ENCODE data around the gene TSEN54.
"Not testable (repeated sequence)": the region's sequence is repeated elsewhere in the genome, so short reads cannot be mapped to it uniquely, and the experiment has no call there.

Gene TSEN54

DNA sequence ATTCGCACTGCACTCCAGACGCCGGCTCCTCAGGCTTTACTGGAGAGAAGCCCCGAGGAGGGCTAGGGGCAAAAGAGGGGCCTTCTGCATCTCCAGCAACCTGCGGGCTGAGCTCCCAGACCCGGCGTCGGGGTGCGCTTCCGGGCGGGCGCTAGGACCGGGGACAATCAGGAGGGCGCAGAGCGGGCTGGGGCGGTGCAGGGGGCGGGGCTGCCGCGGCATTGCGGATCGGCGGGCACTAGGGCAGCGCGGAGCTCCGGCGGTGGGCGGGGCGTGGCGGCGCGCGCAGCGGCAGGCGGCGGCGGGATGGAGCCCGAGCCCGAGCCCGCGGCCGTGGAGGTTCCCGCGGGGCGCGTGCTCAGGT lies at the start of gene TSEN54:
Gene TSEN54 (plus strand): TSS at position 274 of the 364 bp plus-strand sequence. CDS start 33 bp downstream, at position 307.
- peak; percentile 92 to 96 for DNase-seq
- no peak for TF ChIP-seq GATA1 (IDR thresholded peaks at IDR 0.05; ENCODE audit: low read depth, low read length)
- no peak for TF ChIP-seq POLR2A (IDR thresholded peaks at IDR 0.05; ENCODE audit: low read length)

DNA sequence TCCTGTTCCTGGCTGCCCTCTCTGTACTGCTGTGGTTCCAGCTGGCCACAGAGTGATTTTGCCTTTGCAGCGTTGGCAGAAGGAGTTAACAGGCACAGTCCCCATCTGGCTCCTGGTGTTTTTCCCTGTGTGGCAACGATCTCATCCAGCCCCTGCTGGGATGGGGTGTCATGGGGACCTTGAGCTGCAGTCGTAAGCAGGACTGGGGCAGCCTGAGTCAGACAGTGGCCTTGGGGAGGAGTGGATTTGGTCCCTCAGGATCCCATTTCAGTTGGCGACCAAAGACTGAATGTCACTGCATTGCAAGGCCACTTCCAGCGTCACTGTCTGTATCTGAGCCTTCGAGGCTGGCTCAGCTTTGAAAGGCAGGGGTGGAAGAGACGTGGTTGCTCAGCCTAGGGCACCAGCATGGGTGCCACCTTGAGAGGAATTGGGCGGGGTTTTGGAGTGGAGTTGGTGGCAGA lies 48.0 kb upstream of the TSEN54 start:
- DNase-seq: no peak
- TF ChIP-seq POLR2A (IDR thresholded peaks at IDR 0.05; ENCODE audit: low read length) (no peak), GATA1 (IDR thresholded peaks at IDR 0.05; ENCODE audit: low read depth, low read length) (no peak)

DNA sequence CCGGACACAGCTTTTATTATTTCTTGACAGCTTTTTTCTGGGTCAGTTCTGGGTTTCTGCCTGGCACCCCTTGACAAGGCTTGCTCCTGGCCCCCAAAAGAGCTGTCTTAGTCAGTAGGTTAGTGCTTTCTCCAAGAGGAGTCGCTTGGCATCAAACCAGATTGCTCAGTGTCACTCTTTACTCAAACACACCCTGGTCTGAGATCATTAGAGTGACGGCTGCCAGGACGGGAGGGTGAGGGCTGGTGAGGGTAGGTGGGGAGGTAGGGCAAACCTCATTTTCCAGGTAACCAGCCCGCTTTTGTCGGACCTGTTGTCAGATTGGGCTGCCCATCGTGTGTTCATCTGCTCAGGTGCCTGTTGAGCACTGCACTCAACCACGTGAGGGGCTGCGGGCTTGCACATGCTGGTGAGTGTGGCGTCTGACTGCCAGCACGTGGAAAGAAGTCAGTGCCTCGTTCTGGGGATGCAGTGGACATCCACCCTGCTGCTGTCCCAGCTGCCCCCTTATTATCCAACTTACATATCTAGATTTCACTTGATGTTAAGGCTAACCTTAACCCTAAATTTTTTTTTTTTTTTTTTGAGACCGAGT lies 47.5 kb upstream of the TSEN54 start:
- no peak for TF ChIP-seq POLR2A (IDR thresholded peaks at IDR 0.05; ENCODE audit: low read length)
- TF ChIP-seq GATA1 (IDR thresholded peaks at IDR 0.05; ENCODE audit: low read depth, low read length): no peak
- no peak for DNase-seq

DNA sequence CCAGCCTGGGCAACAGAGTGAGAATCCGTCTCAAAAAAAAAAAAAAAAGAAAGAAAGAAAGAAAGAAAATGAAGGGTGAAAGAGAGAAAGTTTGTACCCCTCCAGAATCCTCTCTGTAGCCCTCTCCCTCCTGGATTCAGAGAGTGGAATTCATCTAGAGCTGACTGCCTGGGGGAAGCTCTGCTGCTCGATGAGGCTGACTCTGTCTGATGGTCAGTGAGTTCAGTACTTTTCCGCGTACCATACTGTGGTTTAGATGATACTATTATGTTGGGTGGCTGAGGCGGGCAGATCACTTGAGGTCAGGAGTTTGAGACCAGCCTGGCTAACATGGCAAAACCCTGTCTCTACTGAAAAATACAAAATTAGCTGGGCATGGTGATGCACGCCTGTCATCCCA lies 45.1 kb upstream of the TSEN54 start:
- no peak for DNase-seq
- TF ChIP-seq GATA1 (IDR thresholded peaks at IDR 0.05; ENCODE audit: low read depth, low read length): no peak
- TF ChIP-seq POLR2A (IDR thresholded peaks at IDR 0.05; ENCODE audit: low read length): no peak

DNA sequence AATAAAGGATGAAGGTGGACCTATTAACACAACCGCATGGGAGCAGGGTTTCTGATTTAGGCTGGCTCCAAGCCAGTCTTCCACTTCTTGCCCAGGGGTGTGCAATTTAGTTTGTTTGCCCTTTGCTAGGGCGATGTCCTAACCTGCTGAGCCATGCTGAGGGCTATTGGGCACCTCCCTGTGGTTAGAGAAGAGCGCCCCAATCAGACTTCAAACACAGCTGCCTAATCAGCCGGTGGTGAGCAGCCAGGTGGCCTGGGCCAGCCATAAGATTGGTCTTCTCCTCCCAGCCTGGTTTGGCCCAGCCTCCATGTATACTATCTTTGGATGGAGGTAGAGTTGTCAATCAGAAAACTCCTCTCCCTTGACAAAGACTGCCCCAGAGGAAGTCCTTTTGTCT lies 44.2 kb upstream of the TSEN54 start:
- TF ChIP-seq POLR2A (IDR thresholded peaks at IDR 0.05; ENCODE audit: low read length): no peak
- TF ChIP-seq GATA1 (IDR thresholded peaks at IDR 0.05; ENCODE audit: low read depth, low read length): no peak

DNA sequence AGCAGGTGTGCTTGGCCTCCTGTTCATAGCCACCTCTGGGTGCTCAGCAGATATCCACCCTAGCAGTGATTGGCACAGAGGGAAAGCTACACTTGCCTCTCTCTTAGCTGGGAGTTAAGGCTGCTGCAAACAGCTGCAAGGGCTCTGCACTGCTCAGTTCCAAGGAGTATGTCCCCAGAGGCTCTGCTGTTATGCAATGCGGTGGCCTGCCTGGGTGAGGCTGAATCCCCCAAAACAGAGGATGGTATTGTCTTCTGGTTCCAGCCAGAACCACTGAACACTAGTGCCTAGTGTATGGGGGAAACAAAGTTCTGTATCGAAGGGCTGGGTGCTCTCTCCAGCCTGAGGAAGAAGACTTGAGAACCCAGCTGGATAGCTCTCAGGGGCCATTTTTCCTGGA lies 43.1 kb upstream of the TSEN54 start:
- TF ChIP-seq POLR2A (IDR thresholded peaks at IDR 0.05; ENCODE audit: low read length) (no peak), GATA1 (IDR thresholded peaks at IDR 0.05; ENCODE audit: low read depth, low read length) (no peak)
- no peak for DNase-seq

More for the DNA sequence above, 44.2 kb upstream of the TSEN54 start:
- DNase-seq: peak; percentile 33 to 59

DNA sequence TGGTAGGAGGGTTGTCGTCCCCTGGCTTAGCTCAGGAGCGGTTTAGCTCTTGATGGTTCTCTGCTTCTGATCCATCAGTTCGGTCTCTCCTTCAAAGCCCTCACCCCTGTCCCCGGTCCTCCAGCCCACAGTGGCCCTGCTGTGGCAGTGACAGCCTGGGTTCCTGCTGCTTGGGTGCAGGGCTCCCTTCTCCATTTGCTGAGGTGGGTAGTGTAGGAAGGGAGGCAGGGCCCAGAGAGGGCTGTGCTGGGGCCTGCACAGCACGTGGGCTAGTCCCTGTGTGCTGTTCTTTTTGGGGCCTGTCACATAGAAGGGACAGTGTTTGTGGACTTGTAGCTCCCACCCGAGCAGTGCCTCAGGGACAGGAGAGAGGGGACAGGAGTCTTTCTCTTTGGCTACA lies 41.6 kb upstream of the TSEN54 start:
- DNase-seq: no peak
- TF ChIP-seq POLR2A (IDR thresholded peaks at IDR 0.05; ENCODE audit: low read length) (no peak), GATA1 (IDR thresholded peaks at IDR 0.05; ENCODE audit: low read depth, low read length) (no peak)

DNA sequence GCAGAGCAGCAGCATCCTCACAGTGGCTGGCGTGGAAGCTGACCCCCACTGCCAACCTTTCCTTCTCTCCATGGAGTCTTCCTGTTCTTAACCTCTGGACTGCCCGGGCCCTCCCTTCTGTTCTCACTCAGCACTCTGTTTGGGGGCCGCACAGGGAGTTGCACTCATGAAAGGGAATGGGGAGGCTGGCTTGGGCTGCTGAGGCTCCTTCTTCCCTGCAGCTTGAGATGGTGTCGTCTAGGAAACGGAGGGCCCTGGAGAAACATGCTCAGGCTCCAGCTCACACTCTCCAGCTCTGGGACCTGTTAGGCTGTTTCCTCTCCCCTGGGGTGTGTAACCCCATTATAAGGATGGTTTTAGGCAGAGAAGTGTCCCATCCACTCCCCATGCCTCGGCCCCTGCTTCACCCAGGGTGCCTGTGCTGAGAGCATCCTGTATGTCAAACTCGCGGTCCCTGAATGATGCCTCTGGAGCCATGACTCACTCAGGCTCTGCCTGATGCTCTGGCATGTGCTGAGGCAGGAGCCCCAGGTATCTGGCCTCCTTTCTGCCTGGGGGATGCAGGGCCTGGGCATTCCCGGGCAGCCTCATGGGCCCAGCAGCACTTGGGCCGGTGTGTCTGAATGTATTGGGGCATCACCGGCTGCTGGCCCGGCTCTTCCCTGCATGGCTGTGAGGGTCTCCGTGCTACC lies 41.0 kb upstream of the TSEN54 start:
- TF ChIP-seq GATA1 (IDR thresholded peaks at IDR 0.05; ENCODE audit: low read depth, low read length) (no peak), POLR2A (IDR thresholded peaks at IDR 0.05; ENCODE audit: low read length) (no peak)
- DNase-seq: no peak

DNA sequence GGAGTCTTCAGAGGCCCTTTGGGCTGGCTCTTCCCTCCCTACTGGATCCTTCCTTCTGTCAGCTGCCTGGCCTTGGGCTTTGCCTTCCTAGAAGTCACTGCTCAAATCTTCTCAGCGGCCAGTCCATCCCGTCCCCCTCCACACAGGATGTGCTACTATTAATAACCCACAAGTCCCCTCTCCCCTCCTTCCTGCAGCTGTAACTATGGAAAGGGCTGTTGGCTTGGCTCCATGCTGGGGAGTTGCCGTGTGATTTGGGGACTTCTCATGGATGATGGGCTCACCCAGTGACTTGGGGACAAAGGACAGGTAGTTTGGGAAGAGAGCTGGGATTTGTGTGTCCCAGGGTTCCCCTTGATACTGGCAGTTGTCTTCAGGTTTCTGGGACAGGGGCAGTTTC lies 40.5 kb upstream of the TSEN54 start:
- DNase-seq: no peak
- TF ChIP-seq POLR2A (IDR thresholded peaks at IDR 0.05; ENCODE audit: low read length) (no peak), GATA1 (IDR thresholded peaks at IDR 0.05; ENCODE audit: low read depth, low read length) (no peak)

DNA sequence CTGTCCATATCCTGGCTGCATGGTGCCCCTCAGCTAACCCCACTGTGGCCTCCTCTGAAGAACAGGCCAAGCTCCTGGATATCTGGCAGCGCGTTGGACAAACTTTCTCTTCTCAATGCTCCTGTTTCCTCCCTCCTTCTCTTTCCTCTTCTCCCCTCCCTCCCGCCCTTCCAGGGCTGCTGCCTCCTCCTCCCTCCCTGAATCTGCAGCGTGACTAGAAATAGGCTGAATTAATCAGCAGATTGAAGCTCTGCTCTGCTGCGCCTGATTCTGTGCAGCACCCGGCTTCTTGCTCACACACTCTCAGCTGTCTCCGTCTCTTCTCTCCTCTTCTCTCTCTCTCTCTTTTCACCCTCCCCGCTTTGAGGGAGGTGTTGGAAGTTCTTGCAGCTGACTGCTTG lies 40.1 kb upstream of the TSEN54 start:
- TF ChIP-seq GATA1 (IDR thresholded peaks at IDR 0.05; ENCODE audit: low read depth, low read length) (no peak), POLR2A (IDR thresholded peaks at IDR 0.05; ENCODE audit: low read length) (no peak)
- no peak for DNase-seq

DNA sequence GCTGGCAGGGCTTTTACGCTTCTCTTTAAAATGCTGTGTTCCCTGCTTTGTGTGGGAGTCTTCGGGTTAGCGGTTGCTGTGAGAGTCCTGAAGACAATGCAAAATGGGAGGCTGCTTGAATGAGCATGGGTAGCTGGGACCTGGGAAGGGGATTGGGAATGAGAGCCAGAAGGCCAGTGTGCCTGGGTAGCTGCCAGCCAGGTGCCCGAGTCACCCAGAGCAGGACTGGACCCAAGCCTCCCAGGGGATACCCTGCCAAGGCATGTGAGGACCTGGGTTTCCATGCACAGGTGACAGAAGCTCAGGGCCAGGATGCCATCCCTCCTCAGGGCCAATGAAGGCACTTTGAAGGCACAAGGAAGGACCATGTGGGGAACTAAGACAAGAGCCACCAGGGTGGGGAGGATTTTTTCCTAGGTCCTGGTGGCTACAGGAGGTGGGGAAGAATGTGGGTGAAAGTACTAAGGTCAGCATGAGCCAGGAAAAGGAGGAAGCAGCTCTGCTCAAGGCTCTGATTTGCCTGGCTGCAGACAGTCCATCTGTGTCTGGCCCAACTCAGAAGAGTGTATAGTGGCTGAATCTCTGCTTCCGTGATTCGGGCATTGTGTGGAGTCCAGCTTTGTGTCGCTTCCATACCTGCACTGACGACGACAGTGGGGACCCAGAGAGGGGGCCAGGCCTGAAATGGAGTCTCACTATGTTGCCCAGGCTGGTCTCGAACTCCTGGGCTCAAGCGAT lies 39.4 kb upstream of the TSEN54 start:
- TF ChIP-seq POLR2A (IDR thresholded peaks at IDR 0.05; ENCODE audit: low read length) (no peak), GATA1 (IDR thresholded peaks at IDR 0.05; ENCODE audit: low read depth, low read length) (no peak)
- no peak for DNase-seq

DNA sequence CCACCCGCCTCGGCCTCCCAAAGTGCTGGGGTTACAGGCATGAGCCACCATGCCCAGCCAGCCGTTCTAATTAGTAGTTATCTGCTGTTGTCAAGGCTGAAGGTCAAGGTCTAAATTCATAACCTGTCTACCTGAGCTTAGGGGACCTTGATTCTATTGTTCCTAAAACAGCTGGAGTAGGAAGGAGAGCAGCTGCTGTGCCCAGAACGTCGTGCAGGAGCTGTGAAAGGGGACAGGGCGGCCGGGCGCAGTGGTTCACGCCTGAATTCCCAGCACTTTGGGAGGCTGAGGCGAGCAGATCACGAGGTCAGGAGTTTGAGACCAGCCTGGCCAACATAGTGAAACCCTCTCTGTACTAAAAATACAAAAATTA lies 38.9 kb upstream of the TSEN54 start:
- not testable (repeated sequence) for DNase-seq

DNA sequence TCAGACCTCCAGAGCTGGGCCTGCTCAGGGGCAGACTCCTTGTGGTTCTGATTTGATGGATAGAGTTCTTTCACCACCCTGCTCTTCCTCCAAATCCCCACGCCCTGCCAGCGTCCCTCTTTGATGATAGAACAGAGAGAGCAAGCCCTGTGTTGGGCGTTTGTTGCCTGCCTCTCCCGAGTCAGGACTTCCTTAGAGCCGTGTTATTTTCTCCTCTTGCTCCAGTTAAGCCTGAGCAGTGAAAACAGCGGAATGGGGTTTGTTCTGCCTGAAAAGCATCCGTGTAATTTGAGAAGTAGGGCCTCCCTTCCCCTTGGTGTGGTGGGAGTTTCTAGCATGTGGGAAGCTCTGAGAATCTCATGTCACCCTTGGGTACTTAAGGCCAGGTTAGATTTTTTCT lies 37.8 kb upstream of the TSEN54 start:
- TF ChIP-seq GATA1 (IDR thresholded peaks at IDR 0.05; ENCODE audit: low read depth, low read length) (no peak), POLR2A (IDR thresholded peaks at IDR 0.05; ENCODE audit: low read length) (no peak)

DNA sequence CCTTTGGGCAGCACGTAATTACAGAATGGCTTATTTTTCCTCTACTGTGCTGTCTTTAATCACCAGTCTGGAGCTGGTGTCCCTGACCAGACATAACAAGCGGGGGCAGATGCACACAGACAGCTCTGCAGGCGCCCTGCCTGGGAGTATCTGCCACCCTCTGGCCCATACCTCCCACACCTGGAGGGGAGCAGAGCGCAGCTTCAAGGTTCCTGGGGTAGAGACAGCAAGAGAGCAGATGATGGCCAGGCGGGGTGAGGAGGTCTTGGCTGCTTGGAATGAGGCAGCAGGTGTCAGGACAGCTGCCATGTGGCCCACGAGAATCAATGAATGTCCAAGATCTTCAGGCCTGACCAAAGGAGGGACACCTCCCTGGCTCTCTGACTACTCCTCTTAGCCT lies 36.0 kb upstream of the TSEN54 start:
- DNase-seq: no peak

More for the DNA sequence above, 37.8 kb upstream of the TSEN54 start:
- DNase-seq: no peak

More for the DNA sequence above, 36.0 kb upstream of the TSEN54 start:
- TF ChIP-seq POLR2A (IDR thresholded peaks at IDR 0.05; ENCODE audit: low read length) (no peak), GATA1 (IDR thresholded peaks at IDR 0.05; ENCODE audit: low read depth, low read length) (no peak)

All from erythroblast (primary cell).